M059J (cell line): ENCODE results near the gene DENND1A. TPM values are rescaled to one million over a fixed set of nuclear protein-coding genes. Genes with fewer than 3 reads are reported as not detected.

ENCODE experiments used
- DNase-seq: peaks from one replicate; pipeline ENCODE4 v3.0.0-alpha.2; 2012; ENCODE audit warnings: low read depth
- total RNA-seq: library from RNA; depleted of rRNA; stranded (reverse); fragments of >200 nt; shearing (Covaris generic); gene quantifications from 2 replicates; pipeline ENCODE4 v1.2.3, GENCODE V29; 2014

Gene DENND1A
- total RNA-seq, 1 experiment from 2014 or later, result 15.7 TPM

- DNase-seq, result no peak
These were observed 157.0 kb downstream of the DENND1A start for GRCh38 chr9:123772967-123773366.

- DNase-seq, result no peak
These were observed 157.6 kb downstream of the DENND1A start for GRCh38 chr9:123772374-123772773.

GRCh38 chr9:123771690-123772089 lies 158.2 kb downstream of the DENND1A start:
- no peak for DNase-seq

- DNase-seq, result no peak
These were observed 160.2 kb downstream of the DENND1A start for GRCh38 chr9:123769719-123770118.

- peak; percentile 58 for DNase-seq
These were observed 165.9 kb downstream of the DENND1A start for GRCh38 chr9:123763910-123764588.

- peak; percentile 34 for DNase-seq
These were observed 167.9 kb downstream of the DENND1A start for GRCh38 chr9:123761905-123762605.

- DNase-seq, result no peak
These were observed 172.0 kb downstream of the DENND1A start for GRCh38 chr9:123757960-123758359.

GRCh38 chr9:123757547-123757946 lies 172.4 kb downstream of the DENND1A start:
- no peak for DNase-seq

GRCh38 chr9:123756484-123757106 lies 173.3 kb downstream of the DENND1A start:
- no peak for DNase-seq

GRCh38 chr9:123753669-123754258 lies 176.2 kb downstream of the DENND1A start:
- no peak for DNase-seq

GRCh38 chr9:123753016-123753415 lies 176.9 kb downstream of the DENND1A start:
- no peak for DNase-seq

GRCh38 chr9:123749580-123750202 lies 180.2 kb downstream of the DENND1A start:
- DNase-seq, result peak; percentile 16

- DNase-seq, result no peak
These were observed 183.2 kb downstream of the DENND1A start for GRCh38 chr9:123746765-123747164.

GRCh38 chr9:123745933-123746332 lies 184.0 kb downstream of the DENND1A start:
- no peak for DNase-seq

- no peak for DNase-seq
These were observed 184.5 kb downstream of the DENND1A start for GRCh38 chr9:123745451-123745850.

GRCh38 chr9:123743737-123744136 lies 186.2 kb downstream of the DENND1A start:
- no peak for DNase-seq

GRCh38 chr9:123742009-123742767 lies 187.7 kb downstream of the DENND1A start:
- peak; percentile 37 for DNase-seq

- DNase-seq, result no peak
These were observed 188.7 kb downstream of the DENND1A start for GRCh38 chr9:123741214-123741613.

- DNase-seq, result no peak
These were observed 190.0 kb downstream of the DENND1A start for GRCh38 chr9:123739902-123740301.

GRCh38 chr9:123739387-123739786 lies 190.5 kb downstream of the DENND1A start:
- DNase-seq, result no peak

- no peak for DNase-seq
These were observed 191.3 kb downstream of the DENND1A start for GRCh38 chr9:123738648-123739047.
